ENCODE measurements around the gene CDH11. TPM values are rescaled to one million over a fixed set of nuclear protein-coding genes. Genes with fewer than 3 reads are reported as not detected.

CDH11 gene
- total and polyA plus RNA-seq, 2 of the 4 experiments (the other 2 are of a cell fraction), result 266 to 601 TPM

- H4K8ac ChIP-seq (ENCODE audit: low read depth in 2 of 2, low read length in 2 of 2), result no peak overlapping the region
- in situ Hi-C loops (cut with MboI; ENCODE audit: low sequenced_read_pairs) (no loop called here), dilution Hi-C loops (cut with HindIII; ENCODE audit: low sequenced_read_pairs, unreplicated experiment) (no loop called here), intact Hi-C loops (cut with micrococcal nuclease) (no loop called here)
- no peaks in the 10 kb centered on the region for H3K9me3 ChIP-seq (ENCODE audit: control insufficient read depth, insufficient read depth, low read length)
- no peak overlapping the region for H3K18ac ChIP-seq (ENCODE audit: low read depth, low read length)
- H3K27me3 ChIP-seq (ENCODE audit: control insufficient read depth, insufficient read depth, low read length), result no peaks in the 10 kb centered on the region
- no peak overlapping the region for H2AFZ ChIP-seq (replicated peaks; ENCODE audit: low read length, poor library complexity)
- H3K23ac ChIP-seq (ENCODE audit: low read depth, low read length), result no peak overlapping the region
- peaks cover 17% of the 10 kb centered on the region for H3K9me1 ChIP-seq (ENCODE audit: insufficient read depth, low read length)
- no peak overlapping the region for H4K5ac ChIP-seq (ENCODE audit: low read depth, low read length)
- no peak overlapping the region for H2AK5ac ChIP-seq (ENCODE audit: low read depth, low read length)
- H3K9ac ChIP-seq (ENCODE audit: low read depth, low read length), result no peak overlapping the region
- no peak overlapping the region for H2BK5ac ChIP-seq (ENCODE audit: low read depth, low read length, poor library complexity, severe bottlenecking)
- peaks cover 10% of the 10 kb centered on the region for H3K4me1 ChIP-seq (ENCODE audit: control insufficient read depth, insufficient read depth, low read length)
- no peak overlapping the region for H3K56ac ChIP-seq (ENCODE audit: extremely low read depth, insufficient read depth, low read length)
- H3K79me1 ChIP-seq (ENCODE audit: low read depth in 1 of 2, low read length in 2 of 2), result peaks cover 53 to 84% of the 10 kb centered on the region in 2 experiments
- 83% methylated on average over 6 of the region's 8 CpGs; no CpG with 5 or more reads in 1 of the 2 experiments for WGBS, 2 experiments (ENCODE audit: extremely low coverage in 2 of 2, insufficient read length in 1 of 2)
- H2BK120ac ChIP-seq (ENCODE audit: low read depth, low read length), result no peak overlapping the region
- no peak overlapping the region for H3K14ac ChIP-seq (replicated peaks; ENCODE audit: low read depth, low read length)
- no peak overlapping the region for H4K91ac ChIP-seq (ENCODE audit: insufficient read depth, low read depth, low read length)
- no peak for TF ChIP-seq MXI1 (IDR thresholded peaks at IDR 0.05; ENCODE audit: borderline replicate concordance, low read depth, low read length)
- TF ChIP-seq CHD1 (IDR thresholded peaks at IDR 0.05; ENCODE audit: low read depth, low read length), result no peak
- ATAC-seq (ENCODE audit: low read depth), result no peak
- no peak overlapping the region for H2BK15ac ChIP-seq (ENCODE audit: low read depth, low read length)
- DNase-seq, result no peak
- no peak overlapping the region for H2BK20ac ChIP-seq (ENCODE audit: low read depth, low read length)
- H2AK9ac ChIP-seq (replicated peaks; ENCODE audit: low read depth, low read length, poor library complexity), result no peak overlapping the region
- peaks cover 18% of the 10 kb centered on the region for H3K36me3 ChIP-seq (ENCODE audit: control insufficient read depth, insufficient read depth, low read length)
- H3K4me3 ChIP-seq (ENCODE audit: insufficient read depth, low read depth, low read length), result no peak overlapping the region
- no TSS peak for BruUV-seq (replicated peaks)
- no peak overlapping the region for H3K4me2 ChIP-seq (ENCODE audit: low read depth, low read length)
- no peak overlapping the region for H3K27ac ChIP-seq (ENCODE audit: insufficient read depth, low read length)
- H4K20me1 ChIP-seq (ENCODE audit: insufficient read depth, low read length), result peaks cover 75% of the 10 kb centered on the region
- POLR2A ChIA-PET (ENCODE audit: unreplicated experiment), result no interaction called here
- CTCF ChIA-PET, result no interaction called here
- no peak overlapping the region for H3K4ac ChIP-seq (ENCODE audit: low read depth, low read length)
These were observed 86.9 kb downstream of the CDH11 start for GRCh38 chr16:65034915-65035314.
